GM19351 (cell line): Measurements from ENCODE around the gene TRIM29.

ENCODE experiments used
- ATAC-seq: cut with Tn5 transposase; IDR thresholded peaks from one replicate; pipeline ENCODE4 v1.9.1; 2021; ENCODE audit warnings: mild to moderate bottlenecking, moderate library complexity; ENCODE audit not compliant: unreplicated experiment

TRIM29 gene

DNA sequence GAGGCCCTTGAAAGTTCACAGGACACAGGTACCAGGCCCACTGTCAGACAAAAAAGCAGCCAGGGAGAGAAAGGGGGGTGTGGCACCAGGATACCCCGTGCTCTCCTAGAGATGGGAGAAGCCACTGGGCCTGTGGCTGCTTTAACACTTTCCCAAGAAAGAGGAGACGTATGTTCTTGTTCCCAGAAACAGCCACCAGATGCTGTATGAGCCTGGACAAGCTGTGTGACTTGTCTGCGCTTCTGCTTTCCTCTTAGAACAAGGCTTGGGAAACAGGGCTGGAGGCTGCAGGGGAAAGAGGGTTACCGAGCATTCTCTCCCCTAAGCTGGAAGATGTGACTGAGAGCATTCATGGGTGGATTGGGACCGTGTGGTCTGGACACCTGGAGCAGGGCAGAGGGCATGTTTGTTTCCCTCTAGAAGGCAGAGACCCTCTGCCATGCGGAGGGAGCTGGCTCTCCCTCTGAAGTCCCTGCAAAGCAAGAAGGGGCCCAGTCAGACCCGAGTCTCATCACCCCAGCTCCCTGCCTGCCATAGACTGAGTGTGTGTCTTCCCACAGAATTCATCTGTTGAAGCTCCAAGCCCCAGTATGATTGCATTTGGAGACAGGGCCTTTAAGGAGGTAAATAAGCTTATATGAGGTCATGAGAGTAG, 74.1 kb downstream of the TRIM29 start:
- no peak for ATAC-seq

DNA sequence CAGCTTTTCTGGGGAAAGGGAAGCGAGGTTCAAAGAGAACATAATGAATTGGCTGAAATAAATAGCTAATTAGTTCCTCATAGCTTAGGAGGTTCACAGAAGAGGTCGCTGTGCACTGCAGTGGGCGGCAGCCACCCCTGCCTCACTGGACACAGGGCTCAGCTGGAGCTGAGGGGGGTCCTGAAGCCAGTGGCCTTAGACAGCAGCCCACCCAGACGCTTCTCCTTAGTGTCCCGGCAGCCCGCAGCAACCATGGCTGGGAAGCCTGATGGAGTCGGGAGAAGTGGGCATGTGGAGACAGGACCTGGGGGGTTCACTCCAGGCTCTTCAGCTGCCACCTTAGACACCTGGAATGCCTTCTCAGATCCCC, 75.4 kb downstream of the TRIM29 start:
- ATAC-seq, result no peak

DNA sequence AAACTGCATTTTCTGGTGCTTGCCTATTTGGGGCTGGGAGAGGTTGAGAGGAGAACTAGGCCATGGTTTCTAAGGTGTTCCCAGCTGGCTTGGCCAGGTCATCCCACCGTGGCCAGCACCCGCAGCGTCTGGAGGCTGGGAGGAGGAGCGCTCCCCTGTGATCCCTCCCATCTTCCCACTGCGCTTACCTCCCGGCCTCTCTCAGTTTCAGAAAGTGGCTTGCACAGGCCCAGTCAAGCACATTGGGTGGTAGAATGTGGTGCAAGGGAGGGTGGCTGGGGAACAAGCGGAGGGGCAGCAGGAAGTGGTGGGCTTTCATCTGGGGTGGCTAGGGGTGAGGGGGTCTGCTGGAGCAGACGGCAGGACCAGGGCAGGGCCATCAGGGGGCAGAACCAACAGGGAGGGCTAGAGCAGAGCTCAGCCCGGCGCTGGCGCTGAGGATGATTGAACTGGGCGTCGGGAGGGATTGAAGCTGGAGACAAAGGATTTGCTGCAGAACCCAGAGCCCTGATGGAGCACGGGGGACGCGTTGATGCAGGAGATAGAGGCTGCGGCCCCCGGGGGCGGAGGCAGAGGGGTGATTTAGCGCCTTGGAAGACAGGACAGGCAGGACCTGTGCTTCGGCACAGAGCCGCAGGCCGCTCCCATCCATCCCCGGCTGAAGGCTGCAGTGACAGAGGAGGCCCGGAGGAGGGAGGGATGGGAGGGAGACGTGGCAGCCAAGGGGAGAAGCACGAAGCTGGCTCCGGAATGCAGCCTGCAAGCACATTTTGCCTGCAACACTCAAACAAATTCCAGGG, 76.0 kb downstream of the TRIM29 start:
- no peak for ATAC-seq
